ENCODE results near the gene SLC25A23. TPM values are rescaled to one million over a fixed set of nuclear protein-coding genes. Genes with fewer than 3 reads are reported as not detected.

SLC25A23 gene
- total RNA-seq: 11.7 and 29.0 TPM in 2 replicates

DNA sequence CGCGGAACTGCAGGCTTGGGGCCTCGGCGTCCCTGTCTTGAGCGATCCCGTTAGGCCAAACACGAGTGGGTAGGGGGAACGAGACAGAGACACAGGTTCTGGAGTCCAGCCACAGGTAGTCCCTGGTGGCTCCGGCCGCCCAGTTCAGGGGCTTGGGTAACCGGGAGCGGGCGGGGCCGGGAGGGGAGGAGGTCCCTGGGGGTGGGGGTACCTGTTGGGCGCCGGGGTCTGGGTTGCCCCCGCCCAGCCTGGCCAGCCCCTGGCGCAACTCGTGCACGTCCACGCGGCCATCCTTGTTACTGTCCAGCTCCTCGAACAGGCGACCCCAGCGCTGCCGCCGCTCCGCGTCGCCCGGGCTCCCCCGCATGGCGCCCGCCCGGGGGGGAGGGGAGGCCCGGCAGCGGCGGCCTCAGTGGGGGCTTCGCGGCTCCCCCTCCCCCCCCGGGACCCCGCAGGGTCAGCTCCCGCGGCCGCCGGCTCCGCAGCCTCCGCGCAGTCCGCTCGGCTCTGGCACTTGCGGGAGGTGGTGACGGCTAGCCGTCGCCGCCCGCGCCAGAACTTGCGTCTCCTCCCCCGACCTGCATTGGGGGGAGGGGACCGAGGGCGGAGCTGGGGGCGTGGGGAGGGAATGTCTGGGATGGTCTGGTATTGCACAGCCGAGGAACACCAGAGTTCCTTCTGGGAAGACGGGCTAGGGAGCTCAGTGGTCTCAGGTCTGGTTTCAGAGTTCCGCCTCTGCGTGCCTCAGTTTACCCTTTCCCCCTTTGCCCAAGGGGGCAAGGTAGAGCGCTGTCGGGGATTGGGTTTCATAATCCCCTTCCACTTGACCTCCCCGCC is at the start of gene SLC25A23:
Gene SLC25A23, minus strand, starts transcription at position 531 of the 837 bp plus-strand sequence. Its CDS starts 164 bp downstream, at position 367.

DNA sequence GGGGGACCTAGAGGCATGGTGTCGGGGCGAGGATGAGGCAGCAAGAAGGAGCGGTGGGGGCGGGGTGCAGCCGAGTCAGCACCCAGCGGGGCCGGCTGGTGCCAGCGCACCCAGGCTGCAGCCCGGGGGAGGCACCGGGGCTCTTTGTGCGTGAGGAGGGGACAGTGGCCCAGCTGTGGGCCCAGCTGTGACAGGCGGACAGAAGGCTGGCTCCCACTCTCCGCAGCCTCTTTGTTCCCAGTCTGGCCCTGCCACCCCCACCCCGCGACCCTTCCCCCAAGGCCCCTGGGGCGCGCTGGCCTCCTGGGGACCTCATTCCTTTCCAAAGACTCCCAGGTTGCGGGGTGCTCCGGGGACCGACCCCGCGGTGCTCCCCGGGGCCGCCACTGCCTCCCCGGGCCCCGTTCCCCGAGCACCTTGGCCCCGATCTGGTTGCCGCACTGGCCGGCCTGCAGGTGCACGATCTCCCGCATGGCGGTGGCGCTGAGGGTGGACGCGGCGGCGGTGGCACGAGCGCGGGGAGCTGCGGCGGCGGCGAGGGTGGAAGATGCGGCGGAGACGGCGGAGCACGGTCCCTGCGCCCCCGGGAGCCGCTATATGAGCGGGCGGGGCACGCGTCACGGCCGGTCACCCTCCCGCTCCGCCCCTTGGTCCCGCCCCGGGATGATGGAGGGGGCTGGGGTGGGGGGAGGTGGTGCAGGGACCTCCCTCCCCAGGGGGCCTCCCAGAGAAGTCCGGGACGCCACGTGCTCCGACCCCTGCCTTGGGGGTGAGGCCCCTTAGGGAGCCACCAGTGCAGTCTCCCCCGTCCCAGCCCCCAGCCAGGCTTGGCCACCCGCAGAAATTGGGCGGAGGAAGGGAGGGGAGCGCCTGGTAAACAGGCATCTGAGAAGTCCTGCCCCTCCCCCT is 42.4 kb upstream of the SLC25A23 start, which contains the start of gene TUBB4A:
Gene TUBB4A, minus strand, starts transcription at position 570 of the 909 bp plus-strand sequence. Its CDS starts 97 bp downstream, at position 473.

DNA sequence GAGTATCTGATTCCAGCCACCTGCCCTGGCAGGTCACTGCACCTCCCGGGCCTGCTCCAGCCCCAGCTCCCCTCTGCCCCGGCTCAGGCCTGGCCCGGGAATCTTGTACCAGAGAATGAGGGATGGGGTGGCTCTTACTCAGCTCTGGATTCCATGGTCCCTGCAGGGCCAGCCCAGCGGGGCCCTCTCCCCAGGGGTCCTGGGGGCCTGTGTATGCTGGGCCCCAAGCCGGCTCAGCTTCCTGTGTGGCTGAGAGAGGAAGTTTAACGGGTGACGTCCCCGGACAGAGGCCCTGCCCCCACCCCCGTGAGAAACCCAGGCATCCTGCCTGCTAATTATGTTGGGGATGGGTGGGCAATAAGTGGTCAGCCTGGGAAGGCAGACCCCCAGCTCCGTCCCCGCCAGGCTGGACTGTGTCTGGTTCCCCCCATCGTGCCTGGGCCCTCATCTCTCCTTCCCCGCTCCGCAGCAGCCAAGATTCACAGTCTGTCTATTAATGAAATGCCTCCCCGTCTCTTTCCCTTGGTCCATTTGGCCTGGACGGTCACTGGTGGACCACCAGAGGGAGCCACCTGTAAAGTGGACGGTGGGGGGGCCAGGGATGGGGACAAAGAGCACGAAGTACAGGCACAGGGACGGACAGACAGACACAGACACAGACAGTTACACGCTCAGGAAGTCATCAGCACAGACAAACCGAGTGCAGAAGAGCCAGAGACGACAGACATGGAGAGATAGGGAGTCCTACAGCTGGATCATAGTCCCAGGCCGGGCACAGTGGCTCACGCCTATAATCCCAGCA is 22.1 kb upstream of the SLC25A23 start, which contains the start of gene DENND1C:
Gene DENND1C, minus strand, starts transcription at position 247 of the 802 bp plus-strand sequence. Its CDS starts 92 bp downstream, at position 155.

DNA sequence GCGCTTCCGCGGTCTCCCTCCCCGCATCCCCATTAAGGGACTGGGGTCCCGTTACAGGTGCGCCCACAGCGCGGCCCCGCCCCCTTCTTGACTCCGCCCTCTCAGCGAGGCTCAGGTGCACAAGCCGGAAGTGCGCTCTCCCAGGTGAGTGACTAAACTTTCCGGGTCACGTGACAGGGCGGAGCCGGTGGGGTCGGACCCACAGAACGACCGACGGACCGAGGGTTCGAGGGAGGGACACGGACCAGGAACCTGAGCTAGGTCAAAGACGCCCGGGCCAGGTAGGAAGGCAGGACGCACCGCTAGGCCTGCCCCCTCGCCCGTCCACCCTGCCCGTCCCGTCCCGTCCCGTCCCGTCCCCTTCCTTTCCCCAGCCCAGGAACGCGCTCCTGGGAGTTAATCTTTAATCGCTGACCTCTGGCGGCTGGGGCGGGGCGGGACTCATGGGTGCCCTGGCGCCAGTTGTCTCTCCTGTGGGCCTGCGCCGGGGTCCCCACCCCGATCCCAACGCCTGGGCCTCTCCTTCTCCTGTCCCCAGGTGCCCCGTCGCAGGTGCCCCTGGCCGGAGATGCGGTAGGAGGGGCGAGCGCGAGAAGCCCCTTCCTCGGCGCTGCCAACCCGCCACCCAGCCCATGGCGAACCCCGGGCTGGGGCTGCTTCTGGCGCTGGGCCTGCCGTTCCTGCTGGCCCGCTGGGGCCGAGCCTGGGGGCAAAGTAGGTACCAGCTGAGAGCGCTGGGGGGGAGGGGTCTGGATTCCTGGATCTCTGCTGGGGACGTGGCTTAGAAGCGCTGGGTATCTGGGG is 4.7 kb upstream of the SLC25A23 start, which contains the start of gene CRB3:
Gene CRB3, plus strand, starts transcription at position 202 of the 804 bp plus-strand sequence. Its CDS starts 431 bp downstream, at position 633.

DNA sequence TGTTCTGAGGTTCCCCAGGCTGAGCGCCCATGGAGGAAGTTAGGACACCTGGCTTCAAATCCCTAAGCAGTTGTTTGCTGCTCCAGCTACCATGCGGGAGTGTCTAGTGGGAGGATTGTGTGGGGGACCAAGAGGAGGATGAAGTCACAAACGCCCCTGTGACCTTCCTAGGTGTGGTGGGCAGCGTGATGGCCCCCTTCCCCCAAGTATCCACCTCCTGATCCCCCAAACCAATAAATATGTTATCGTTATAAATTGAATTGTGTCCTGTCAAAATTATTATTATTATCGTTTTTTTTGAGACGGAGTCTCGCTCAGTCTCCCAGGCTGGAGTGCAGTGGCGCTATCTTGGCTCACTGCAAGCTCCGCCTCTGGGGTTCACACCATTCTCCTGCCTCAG is 25.9 kb downstream of the SLC25A23 start, which contains the start of gene SLC25A41:
Gene SLC25A41, minus strand, starts transcription at position 101 of the 400 bp plus-strand sequence. Its CDS starts 70 bp downstream, at position 31.

DNA sequence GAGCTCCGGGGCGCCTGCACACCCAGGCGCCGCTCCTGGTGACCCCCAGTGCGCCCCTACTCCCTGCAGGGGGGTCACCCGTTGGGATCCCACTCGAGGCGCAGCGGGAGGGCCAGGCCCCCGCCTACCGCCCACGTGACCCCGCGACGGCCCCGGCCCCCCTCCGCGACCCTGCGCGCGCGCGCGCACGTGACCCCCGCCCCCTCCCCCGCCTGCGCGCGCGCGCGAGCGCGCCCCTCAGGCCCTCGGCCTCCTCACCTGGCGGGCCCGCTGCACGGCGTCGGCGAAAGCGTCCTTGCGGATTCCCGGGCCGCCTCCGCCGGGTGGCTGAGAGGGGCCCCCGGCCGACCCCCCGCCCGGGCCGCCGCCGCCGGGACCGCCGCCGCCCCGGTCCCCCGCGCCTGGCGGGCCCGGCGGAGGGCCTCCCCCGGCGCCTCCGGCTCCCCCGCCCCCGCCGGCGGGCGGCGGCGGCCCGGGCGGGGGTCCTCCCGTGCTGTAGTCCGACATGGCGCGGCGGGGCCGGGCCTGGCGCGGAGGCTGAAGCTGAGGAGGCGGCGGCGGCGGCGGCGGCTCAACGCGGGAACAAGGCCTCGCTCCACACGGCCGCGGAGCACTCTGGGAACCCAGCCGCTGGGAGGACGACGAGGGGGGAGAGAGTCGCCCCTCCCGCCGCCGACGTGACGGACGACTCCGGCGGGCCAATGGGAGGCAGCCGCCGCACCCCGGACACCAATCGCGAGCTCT is 35.2 kb downstream of the SLC25A23 start, which contains the start of gene KHSRP:
Gene KHSRP, minus strand, starts transcription at position 617 of the 744 bp plus-strand sequence. Its CDS starts 110 bp downstream, at position 507.

DNA sequence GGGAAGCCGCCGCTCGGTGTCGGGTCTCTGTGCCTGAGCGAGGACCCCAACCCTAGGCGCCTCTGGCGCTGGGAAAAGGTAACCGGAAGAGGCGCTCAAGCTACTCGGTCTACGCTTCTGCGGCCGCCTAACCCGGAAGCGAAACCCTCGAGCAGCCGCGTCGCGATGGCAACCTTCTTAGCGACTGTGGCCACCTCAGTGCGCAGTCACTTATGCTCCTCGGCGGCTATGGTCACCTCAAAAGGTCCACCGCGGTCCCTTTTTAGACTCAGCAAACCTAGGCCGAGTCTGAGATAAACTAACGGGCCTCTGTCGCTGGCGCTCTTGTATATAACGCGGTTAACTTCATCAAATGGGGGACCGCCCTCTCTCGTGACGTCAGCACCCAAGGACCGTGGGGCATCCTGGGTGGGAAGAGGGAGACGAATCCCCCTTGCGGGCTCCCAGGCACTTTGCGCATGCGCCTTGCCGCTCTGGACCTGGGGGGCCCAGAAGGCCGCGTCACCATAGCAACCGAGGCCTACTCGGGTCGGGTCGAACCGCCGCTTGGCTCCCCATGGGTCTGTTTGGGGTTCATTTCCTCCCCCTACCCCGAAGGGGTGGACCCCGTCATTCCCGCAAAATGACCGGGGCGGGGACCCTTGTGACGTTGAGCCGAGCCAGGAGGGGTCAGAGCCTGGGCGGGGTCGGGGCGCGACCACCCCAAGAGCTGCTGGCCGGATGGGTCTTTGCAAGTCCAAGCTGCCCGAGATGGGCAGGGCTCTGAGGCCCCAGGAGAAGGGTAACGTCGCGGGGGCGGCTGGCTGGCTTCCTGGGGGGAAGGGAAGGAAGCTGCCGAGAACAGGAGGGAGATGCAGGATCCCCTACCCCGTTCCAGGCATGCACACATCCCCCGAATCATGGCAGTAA is 66.3 kb downstream of the SLC25A23 start, which contains the start of gene GTF2F1:
Gene GTF2F1, minus strand, starts transcription at position 91 of the 909 bp plus-strand sequence. CDS start 169 bp downstream, outside the sequence.

Other genes starting within 250 kb of the SLC25A23 start
- 5.2 and 6.5 TPM in 2 replicates for gene MLLT1, start 179.8 kb downstream of the SLC25A23 start, total RNA-seq
- gene ACER1, start 126.2 kb downstream of the SLC25A23 start, total RNA-seq: not detected in 2 replicates
- gene CLPP, start 98.3 kb downstream of the SLC25A23 start, total RNA-seq: 53.1 and 69.3 TPM in 2 replicates
- gene ALKBH7, start 87.0 kb downstream of the SLC25A23 start, total RNA-seq: 27.4 and 27.7 TPM in 2 replicates
- 0.33 and 0.87 TPM in 2 replicates for gene PSPN, start 83.9 kb downstream of the SLC25A23 start, total RNA-seq
- gene GTF2F1, start 66.6 kb downstream of the SLC25A23 start, total RNA-seq: 56.7 and 57.9 TPM in 2 replicates
- 94.7 and 125 TPM in 2 replicates for gene KHSRP, start 35.0 kb downstream of the SLC25A23 start, total RNA-seq
- gene SLC25A41, start 26.0 kb downstream of the SLC25A23 start, total RNA-seq: 0.11 TPM in 1 of 2 replicates, not detected in the other
- 0.12 TPM in 1 of 2 replicates, not detected in the other for gene CRB3, start 4.5 kb upstream of the SLC25A23 start, total RNA-seq
- gene DENND1C, start 22.0 kb upstream of the SLC25A23 start, total RNA-seq: not detected in 2 replicates
- gene TUBB4A, start 42.5 kb upstream of the SLC25A23 start, total RNA-seq: not detected in 2 replicates
- gene TNFSF9, start 71.2 kb upstream of the SLC25A23 start, total RNA-seq: 0.11 TPM in 1 of 2 replicates, not detected in the other
- gene CD70, start 131.4 kb upstream of the SLC25A23 start, total RNA-seq: not detected in 2 replicates
- gene TNFSF14, start 210.4 kb upstream of the SLC25A23 start, total RNA-seq: not detected in 2 replicates

Measured in uterine smooth muscle cell (primary cell).